ENCODE data around the gene SPHKAP.

Gene SPHKAP

DNA sequence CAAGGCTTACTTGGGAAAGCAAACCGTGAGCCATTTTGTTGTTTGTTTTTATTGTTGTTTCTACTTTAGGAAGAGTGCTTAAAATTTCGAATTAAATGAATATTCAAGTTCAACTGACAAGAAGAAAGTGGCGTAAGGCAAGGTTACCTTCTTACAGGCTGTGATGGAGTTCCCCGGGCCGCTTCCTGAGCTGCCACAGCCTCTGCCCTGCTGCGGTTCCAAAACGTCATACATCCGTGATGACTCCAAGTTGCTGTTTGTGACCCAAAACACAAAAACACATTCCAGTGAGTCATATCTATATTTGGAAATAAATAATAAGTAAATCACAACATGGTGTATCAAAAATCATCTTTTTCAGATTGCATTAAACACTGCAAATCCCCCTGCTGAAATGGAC is 49.7 kb downstream of the SPHKAP start:
- H3K4me3 ChIP-seq (ENCODE audit: low read depth, low read length), result no peak overlapping the region
- TF ChIP-seq, protein P1, sequence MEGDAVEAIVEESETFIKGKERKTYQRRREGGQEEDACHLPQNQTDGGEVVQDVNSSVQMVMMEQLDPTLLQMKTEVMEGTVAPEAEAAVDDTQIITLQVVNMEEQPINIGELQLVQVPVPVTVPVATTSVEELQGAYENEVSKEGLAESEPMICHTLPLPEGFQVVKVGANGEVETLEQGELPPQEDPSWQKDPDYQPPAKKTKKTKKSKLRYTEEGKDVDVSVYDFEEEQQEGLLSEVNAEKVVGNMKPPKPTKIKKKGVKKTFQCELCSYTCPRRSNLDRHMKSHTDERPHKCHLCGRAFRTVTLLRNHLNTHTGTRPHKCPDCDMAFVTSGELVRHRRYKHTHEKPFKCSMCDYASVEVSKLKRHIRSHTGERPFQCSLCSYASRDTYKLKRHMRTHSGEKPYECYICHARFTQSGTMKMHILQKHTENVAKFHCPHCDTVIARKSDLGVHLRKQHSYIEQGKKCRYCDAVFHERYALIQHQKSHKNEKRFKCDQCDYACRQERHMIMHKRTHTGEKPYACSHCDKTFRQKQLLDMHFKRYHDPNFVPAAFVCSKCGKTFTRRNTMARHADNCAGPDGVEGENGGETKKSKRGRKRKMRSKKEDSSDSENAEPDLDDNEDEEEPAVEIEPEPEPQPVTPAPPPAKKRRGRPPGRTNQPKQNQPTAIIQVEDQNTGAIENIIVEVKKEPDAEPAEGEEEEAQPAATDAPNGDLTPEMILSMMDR (IDR thresholded peaks at IDR 0.05; ENCODE audit: low read depth, low read length), result no peak

GRCh38 chr2:228126401-228126800 is 55.1 kb downstream of the SPHKAP start:
- H3K4me3 ChIP-seq (ENCODE audit: low read depth, low read length), result no peak overlapping the region
- TF ChIP-seq, protein P1 (IDR thresholded peaks at IDR 0.05; ENCODE audit: low read depth, low read length), result no peak

GRCh38 chr2:228118940-228119339 is 62.5 kb downstream of the SPHKAP start:
- TF ChIP-seq, protein P1 (IDR thresholded peaks at IDR 0.05; ENCODE audit: low read depth, low read length), result no peak
- no peak overlapping the region for H3K4me3 ChIP-seq (ENCODE audit: low read depth, low read length)

DNA sequence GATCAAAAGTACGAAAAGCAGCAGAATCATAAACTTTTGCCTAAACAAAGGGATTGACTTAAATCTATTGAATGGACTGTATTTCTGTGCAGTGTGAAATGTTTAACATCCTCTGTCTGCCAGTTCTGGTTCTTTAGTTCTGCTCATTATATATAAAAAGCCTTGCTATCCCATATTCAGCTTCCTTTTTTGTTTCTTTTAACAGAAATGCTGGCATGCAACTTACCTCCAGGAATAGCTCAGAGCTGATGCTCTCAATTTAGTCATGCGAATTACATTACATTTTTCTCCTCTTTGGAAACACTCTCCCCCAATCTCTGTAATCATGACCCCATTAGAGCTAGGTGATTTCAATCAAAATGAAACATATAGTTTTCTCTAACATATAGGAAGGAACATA is 73.6 kb downstream of the SPHKAP start:
- no peak overlapping the region for H3K4me3 ChIP-seq (ENCODE audit: low read depth, low read length)
- TF ChIP-seq, protein P1 (IDR thresholded peaks at IDR 0.05; ENCODE audit: low read depth, low read length), result no peak

- TF ChIP-seq, protein P1 (IDR thresholded peaks at IDR 0.05; ENCODE audit: low read depth, low read length), result no peak
- H3K4me3 ChIP-seq (ENCODE audit: low read depth, low read length), result no peak overlapping the region
Measured at GRCh38 chr2:228105526-228106250, 75.8 kb downstream of the SPHKAP start.

DNA sequence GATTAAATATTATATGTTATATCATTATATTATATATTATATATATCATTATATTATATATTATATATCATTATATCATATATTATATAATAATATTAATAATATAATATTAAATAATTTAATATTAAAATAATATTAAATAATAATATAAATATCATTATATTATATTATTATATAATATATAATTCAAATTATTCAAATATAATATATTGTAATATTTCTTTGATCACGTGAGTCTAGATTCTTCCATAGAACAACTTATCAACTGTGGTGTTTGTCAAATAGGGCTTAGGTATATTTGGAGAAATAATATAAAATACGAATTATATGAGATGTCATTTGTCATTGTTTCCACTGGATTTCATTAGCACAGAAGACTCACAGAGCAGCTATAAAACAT is 77.3 kb downstream of the SPHKAP start:
- TF ChIP-seq, protein P1 (IDR thresholded peaks at IDR 0.05; ENCODE audit: low read depth, low read length), result no peak
- H3K4me3 ChIP-seq (ENCODE audit: low read depth, low read length), result no peak overlapping the region

DNA sequence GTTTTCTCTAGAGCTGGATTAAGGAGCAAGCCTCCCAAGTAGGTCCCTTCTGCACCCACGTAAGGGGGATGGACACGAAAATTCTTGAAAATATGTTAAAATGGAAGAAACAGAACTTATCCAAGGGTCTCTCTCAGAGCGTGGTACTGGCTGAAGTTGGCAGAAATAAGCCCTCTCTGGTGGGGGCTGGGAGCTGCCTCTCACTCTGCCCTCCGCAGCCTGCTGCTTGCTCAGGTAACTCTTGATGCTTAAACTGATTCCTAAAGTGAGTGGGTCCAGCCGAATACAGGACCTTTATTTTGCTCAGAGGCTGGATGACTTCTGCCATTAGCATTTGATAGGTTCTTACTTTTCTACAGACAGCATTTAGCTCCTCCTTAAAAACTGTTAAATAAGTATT is 78.1 kb downstream of the SPHKAP start:
- TF ChIP-seq, protein P1 (IDR thresholded peaks at IDR 0.05; ENCODE audit: low read depth, low read length), result no peak
- no peak overlapping the region for H3K4me3 ChIP-seq (ENCODE audit: low read depth, low read length)

Data from WI38 (cell line).